GM23338 (cell line): ENCODE data around the gene PHACTR1. TPM values are rescaled to one million over a fixed set of nuclear protein-coding genes. Genes with fewer than 3 reads are reported as not detected.

Experiments used
- ATAC-seq: fragments of 200-7000 bp; cut with Tn5 transposase; 3 replicates; pipeline ENCODE4 v1.9.1; 2020
- DNase-seq: peaks from one replicate; pipeline ENCODE4 v3.0.0-alpha.2; 2015; ENCODE audit warnings: low spot score
- H2AFZ ChIP-seq: fragments of 200-600 bp; sonication (generic); 2 replicates; pipeline ENCODE4 v1.8.0; 2016; ENCODE audit warnings: antibody characterized with exemption, mild to moderate bottlenecking, moderate library complexity
- H3F3A ChIP-seq: fragments of 200-600 bp; sonication (generic); replicated peaks from 2 replicates; pipeline ENCODE4 v1.8.0; 2017; ENCODE audit warnings: antibody characterized with exemption, mixed run types, low read depth
- H3K27ac ChIP-seq: fragments of 200-600 bp; sonication (generic); 2 replicates; pipeline ENCODE4 v1.6.1; 2016; ENCODE audit warnings: low read depth
- H3K27me3 ChIP-seq: fragments of 200-600 bp; sonication (generic); 2 replicates; pipeline ENCODE4 v1.8.0; 2016; ENCODE audit warnings: mild to moderate bottlenecking, mixed run types, moderate library complexity; ENCODE audit not compliant: insufficient read depth
- H3K36me3 ChIP-seq: fragments of 200-600 bp; sonication (generic); 2 replicates; pipeline ENCODE4 v1.8.0; 2016; ENCODE audit warnings: mild to moderate bottlenecking; ENCODE audit not compliant: insufficient read depth
- H3K4me1 ChIP-seq: fragments of 200-600 bp; sonication (generic); 2 replicates; pipeline ENCODE4 v1.8.0; 2016; ENCODE audit warnings: mild to moderate bottlenecking, moderate library complexity; ENCODE audit not compliant: insufficient read depth
- H3K4me2 ChIP-seq: fragments of 200-600 bp; sonication (generic); 2 replicates; pipeline ENCODE4 v1.7.1; 2017; ENCODE audit warnings: mixed run types
- H3K4me3 ChIP-seq: fragments of 200-600 bp; sonication (generic); 2 replicates; pipeline ENCODE4 v1.6.1; 2016; ENCODE audit warnings: mixed run types
- H3K79me2 ChIP-seq: fragments of 200-600 bp; sonication (generic); replicated peaks from 2 replicates; pipeline ENCODE4 v1.8.0; 2017; ENCODE audit warnings: mild to moderate bottlenecking; ENCODE audit not compliant: insufficient read depth
- H3K9me2 ChIP-seq: fragments of 200-600 bp; sonication (generic); 2 replicates; pipeline ENCODE4 v1.8.0; 2017; ENCODE audit not compliant: insufficient read depth
- H4K20me1 ChIP-seq: fragments of 200-600 bp; sonication (generic); replicated peaks from 2 replicates; pipeline ENCODE4 v1.8.0; 2017; ENCODE audit warnings: mild to moderate bottlenecking; ENCODE audit not compliant: insufficient read depth
- H3K27ac Mint-ChIP-seq: 2 replicates; pipeline ENCODE4 v1.8.0; 2020; ENCODE audit warnings: inconsistent platforms, mild to moderate bottlenecking, moderate library complexity, mixed read lengths
- H3K27me3 Mint-ChIP-seq: 3 replicates; pipeline ENCODE4 v1.8.0; 2022; ENCODE audit warnings: low read depth, mild to moderate bottlenecking, moderate library complexity, mixed read lengths, inconsistent platforms; ENCODE audit not compliant: insufficient read depth, poor library complexity
- H3K36me3 Mint-ChIP-seq: 3 replicates; pipeline ENCODE4 v1.8.0; 2021; ENCODE audit warnings: low read depth, mild to moderate bottlenecking, inconsistent platforms, moderate library complexity, mixed read lengths
- H3K4me1 Mint-ChIP-seq: 3 replicates; pipeline ENCODE4 v1.8.0; 2020; ENCODE audit warnings: mild to moderate bottlenecking, inconsistent platforms, mixed read lengths
- H3K4me3 Mint-ChIP-seq: 3 replicates; pipeline ENCODE4 v1.8.0; 2021; ENCODE audit warnings: moderate library complexity, mild to moderate bottlenecking, inconsistent platforms, mixed read lengths
- H3K9me3 Mint-ChIP-seq: 3 replicates; pipeline ENCODE4 v1.8.0; 2020; ENCODE audit warnings: moderate library complexity, mild to moderate bottlenecking, inconsistent platforms, mixed read lengths
- CREB1 ChIP-seq: fragments of 250-450 bp; sonication (Bioruptor Pico); IDR thresholded peaks from 2 replicates; pipeline ENCODE4 v1.5.0; 2020; ENCODE audit warnings: low read depth, mild to moderate bottlenecking, moderate library complexity
- EZH2 ChIP-seq: fragments of 200-600 bp; sonication (generic); IDR thresholded peaks from one replicate; pipeline ENCODE4 v1.8.0; 2017; ENCODE audit warnings: antibody characterized with exemption, mild to moderate bottlenecking, low read depth; ENCODE audit not compliant: unreplicated experiment
- EZH2phosphoT487 ChIP-seq: fragments of 200-600 bp; sonication (generic); IDR thresholded peaks from one replicate; pipeline ENCODE4 v1.8.1; 2018; ENCODE audit warnings: antibody characterized with exemption; ENCODE audit not compliant: unreplicated experiment
- POLR2AphosphoS5 ChIP-seq: IDR thresholded peaks from 2 replicates; pipeline ENCODE4 v1.6.1; 2016; ENCODE audit warnings: antibody characterized with exemption, low read depth
- STAT1 ChIP-seq: IDR thresholded peaks from one replicate; pipeline ENCODE4 v1.6.1; 2016; ENCODE audit warnings: antibody characterized with exemption; ENCODE audit not compliant: unreplicated experiment
- ZNF114 ChIP-seq: fragments of 250-450 bp; sonication (Bioruptor Pico); IDR thresholded peaks from 2 replicates; pipeline ENCODE4 v1.5.0; 2020; ENCODE audit warnings: mild to moderate bottlenecking, moderate library complexity
- ZNF331 ChIP-seq: fragments of 250-450 bp; sonication (Bioruptor Pico); IDR thresholded peaks from 2 replicates; pipeline ENCODE4 v1.5.0; 2020; ENCODE audit warnings: low read depth, mild to moderate bottlenecking, moderate library complexity
- polyA plus RNA-seq: library from polyadenylated mRNA; unstranded; fragments of >200 nt; fragmentation: Nextera tagmentation; extraction: Ambion mirVana; gene quantifications from 2 replicates; pipeline ENCODE4 v1.2.1, GENCODE V29; 2016
- total RNA-seq: library from RNA; depleted of rRNA; stranded (reverse); fragments of >200 nt; shearing (Covaris generic); gene quantifications from 2 replicates; pipeline ENCODE4 v1.2.3, GENCODE V29; 2014
- TF ChIP-seq, protein P1 (sequence below), 2 experiments: fragments of 200-600 bp in 1 of 2; sonication (generic) in 1 of 2; conservative IDR thresholded peaks; 2 replicates each; pipeline versions ENCODE4 v1.5.1 to v1.6.1; 2016 to 2017; ENCODE audit warnings: antibody characterized with exemption in 2 of 2, low read depth in 2 of 2, mild to moderate bottlenecking in 2 of 2, moderate library complexity in 1 of 2
- TF ChIP-seq, protein P2 (sequence below): IDR thresholded peaks from one replicate; pipeline ENCODE4 v1.6.1; 2018; ENCODE audit warnings: antibody characterized with exemption; ENCODE audit not compliant: unreplicated experiment
- TF ChIP-seq, protein P3 (sequence below): IDR thresholded peaks from 2 replicates; pipeline ENCODE4 v1.6.1; 2016; ENCODE audit warnings: antibody characterized with exemption

Gene PHACTR1
- total and polyA plus RNA-seq, 2 experiments from 2014 or later = 5.9 to 19.3 TPM

DNA sequence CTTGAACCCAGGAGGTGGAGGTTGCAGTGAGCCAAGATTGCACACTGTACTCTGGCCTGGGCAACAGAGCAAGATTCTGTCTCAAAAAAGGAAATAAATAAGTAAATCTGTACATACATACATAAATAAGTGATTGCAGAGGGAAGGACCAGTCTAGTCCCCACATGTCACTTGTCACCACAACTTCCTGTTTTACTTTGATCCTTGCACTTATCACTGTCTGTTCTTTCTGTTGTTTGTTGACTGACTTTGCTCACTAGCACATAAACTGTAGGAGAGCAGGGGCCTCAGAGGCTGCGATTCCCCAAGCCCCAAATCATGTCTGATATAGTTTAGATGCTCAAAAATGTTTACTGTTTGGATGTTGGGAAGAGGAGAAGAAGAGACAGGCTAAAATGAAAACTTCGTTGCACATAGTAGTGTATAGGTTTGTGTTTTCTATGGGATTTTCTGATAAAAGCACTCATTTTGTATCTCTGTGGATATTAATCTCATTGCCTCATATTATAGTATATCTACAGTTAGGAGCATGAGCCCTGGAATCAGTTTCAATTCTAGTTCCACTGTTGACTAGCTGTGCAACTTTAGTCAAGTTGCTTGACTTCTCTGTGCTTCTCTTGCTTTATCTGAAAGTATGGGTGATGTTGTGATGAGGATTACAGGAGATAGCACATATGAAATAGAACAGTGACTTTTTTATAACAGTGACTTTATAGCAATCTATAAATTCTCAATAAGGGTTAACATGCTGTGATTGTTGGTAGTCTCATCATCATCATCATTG lies 446.8 kb downstream of the PHACTR1 start:
- H3K9me3 Mint-ChIP-seq = no peaks in the 10 kb centered on the region
- no peak for TF ChIP-seq EZH2
- no peak for TF ChIP-seq STAT1
- no peak for TF ChIP-seq EZH2phosphoT487
- Histone ChIP-seq H3K27me3 (no peaks in the 10 kb centered on the region), H3K9me2 (no peaks in the 10 kb centered on the region), H3K36me3 (no peaks in the 10 kb centered on the region), H3K4me2 (no peak overlapping the region), H3F3A (no peaks in the 10 kb centered on the region), H3K4me1 (no peaks in the 10 kb centered on the region), H4K20me1 (no peaks in the 10 kb centered on the region), H3K79me2 (no peaks in the 10 kb centered on the region), H3K4me3 (no peak overlapping the region), H3K27ac (no peak overlapping the region), H2AFZ (no peak overlapping the region)
- H3K4me3 Mint-ChIP-seq = no peak overlapping the region
- peaks cover 13% of the 10 kb centered on the region; the same call in 2 of the 3 replicates for H3K4me1 Mint-ChIP-seq
- no peak for DNase-seq
- H3K27me3 Mint-ChIP-seq = peaks cover 1% of the 10 kb centered on the region
- ATAC-seq = no peak
- H3K27ac Mint-ChIP-seq = no peak overlapping the region
- H3K36me3 Mint-ChIP-seq = no peaks in the 10 kb centered on the region

DNA sequence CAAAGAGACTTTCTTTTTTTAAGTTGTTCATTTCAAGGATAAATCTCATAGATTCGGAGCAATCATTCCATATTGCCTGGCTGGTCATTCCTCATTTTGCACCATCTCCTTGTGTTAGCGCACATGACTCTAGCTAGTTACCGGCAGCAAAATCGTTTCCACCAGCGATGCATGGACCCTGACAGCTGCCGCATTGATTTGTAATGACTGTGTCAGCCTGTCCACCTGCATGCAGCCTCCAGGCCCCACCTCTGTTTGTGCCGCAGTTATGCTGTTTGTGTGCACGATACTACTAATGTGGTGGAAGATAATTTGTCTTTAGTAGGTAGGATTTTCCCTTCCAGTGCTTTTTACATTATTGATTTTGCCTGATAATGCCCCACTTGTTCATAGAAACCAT lies 447.7 kb downstream of the PHACTR1 start:
- Histone ChIP-seq H3F3A (no peaks in the 10 kb centered on the region), H3K27me3 (no peaks in the 10 kb centered on the region), H4K20me1 (no peaks in the 10 kb centered on the region), H3K36me3 (no peaks in the 10 kb centered on the region), H3K79me2 (no peaks in the 10 kb centered on the region), H3K9me2 (no peaks in the 10 kb centered on the region), H3K4me1 (no peaks in the 10 kb centered on the region), H2AFZ (no peak overlapping the region), H3K27ac (no peak overlapping the region), H3K4me3 (no peak overlapping the region), H3K4me2 (no peak overlapping the region)
- H3K27ac Mint-ChIP-seq = no peak overlapping the region
- no peaks in the 10 kb centered on the region for H3K9me3 Mint-ChIP-seq
- H3K27me3 Mint-ChIP-seq = peaks cover 3% of the 10 kb centered on the region
- ATAC-seq = no peak
- no peak overlapping the region for H3K4me3 Mint-ChIP-seq
- no peaks in the 10 kb centered on the region for H3K36me3 Mint-ChIP-seq
- DNase-seq = no peak
- H3K4me1 Mint-ChIP-seq = peaks cover 13% of the 10 kb centered on the region; the same call in 2 of the 3 replicates
- TF ChIP-seq, protein P1, sequence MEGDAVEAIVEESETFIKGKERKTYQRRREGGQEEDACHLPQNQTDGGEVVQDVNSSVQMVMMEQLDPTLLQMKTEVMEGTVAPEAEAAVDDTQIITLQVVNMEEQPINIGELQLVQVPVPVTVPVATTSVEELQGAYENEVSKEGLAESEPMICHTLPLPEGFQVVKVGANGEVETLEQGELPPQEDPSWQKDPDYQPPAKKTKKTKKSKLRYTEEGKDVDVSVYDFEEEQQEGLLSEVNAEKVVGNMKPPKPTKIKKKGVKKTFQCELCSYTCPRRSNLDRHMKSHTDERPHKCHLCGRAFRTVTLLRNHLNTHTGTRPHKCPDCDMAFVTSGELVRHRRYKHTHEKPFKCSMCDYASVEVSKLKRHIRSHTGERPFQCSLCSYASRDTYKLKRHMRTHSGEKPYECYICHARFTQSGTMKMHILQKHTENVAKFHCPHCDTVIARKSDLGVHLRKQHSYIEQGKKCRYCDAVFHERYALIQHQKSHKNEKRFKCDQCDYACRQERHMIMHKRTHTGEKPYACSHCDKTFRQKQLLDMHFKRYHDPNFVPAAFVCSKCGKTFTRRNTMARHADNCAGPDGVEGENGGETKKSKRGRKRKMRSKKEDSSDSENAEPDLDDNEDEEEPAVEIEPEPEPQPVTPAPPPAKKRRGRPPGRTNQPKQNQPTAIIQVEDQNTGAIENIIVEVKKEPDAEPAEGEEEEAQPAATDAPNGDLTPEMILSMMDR (conservative IDR thresholded peaks at IDR 0.05; ENCODE audit: low read depth in 2 of 2) = no peak
- TF ChIP-seq ZNF114 (CRISPR knock-in tag) (no peak), EZH2 (no peak), CREB1 (CRISPR knock-in tag) (no peak), ZNF331 (CRISPR knock-in tag) (no peak), POLR2AphosphoS5 (no peak)
- TF ChIP-seq, protein P2, sequence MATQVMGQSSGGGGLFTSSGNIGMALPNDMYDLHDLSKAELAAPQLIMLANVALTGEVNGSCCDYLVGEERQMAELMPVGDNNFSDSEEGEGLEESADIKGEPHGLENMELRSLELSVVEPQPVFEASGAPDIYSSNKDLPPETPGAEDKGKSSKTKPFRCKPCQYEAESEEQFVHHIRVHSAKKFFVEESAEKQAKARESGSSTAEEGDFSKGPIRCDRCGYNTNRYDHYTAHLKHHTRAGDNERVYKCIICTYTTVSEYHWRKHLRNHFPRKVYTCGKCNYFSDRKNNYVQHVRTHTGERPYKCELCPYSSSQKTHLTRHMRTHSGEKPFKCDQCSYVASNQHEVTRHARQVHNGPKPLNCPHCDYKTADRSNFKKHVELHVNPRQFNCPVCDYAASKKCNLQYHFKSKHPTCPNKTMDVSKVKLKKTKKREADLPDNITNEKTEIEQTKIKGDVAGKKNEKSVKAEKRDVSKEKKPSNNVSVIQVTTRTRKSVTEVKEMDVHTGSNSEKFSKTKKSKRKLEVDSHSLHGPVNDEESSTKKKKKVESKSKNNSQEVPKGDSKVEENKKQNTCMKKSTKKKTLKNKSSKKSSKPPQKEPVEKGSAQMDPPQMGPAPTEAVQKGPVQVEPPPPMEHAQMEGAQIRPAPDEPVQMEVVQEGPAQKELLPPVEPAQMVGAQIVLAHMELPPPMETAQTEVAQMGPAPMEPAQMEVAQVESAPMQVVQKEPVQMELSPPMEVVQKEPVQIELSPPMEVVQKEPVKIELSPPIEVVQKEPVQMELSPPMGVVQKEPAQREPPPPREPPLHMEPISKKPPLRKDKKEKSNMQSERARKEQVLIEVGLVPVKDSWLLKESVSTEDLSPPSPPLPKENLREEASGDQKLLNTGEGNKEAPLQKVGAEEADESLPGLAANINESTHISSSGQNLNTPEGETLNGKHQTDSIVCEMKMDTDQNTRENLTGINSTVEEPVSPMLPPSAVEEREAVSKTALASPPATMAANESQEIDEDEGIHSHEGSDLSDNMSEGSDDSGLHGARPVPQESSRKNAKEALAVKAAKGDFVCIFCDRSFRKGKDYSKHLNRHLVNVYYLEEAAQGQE = no peak
- TF ChIP-seq, protein P3, sequence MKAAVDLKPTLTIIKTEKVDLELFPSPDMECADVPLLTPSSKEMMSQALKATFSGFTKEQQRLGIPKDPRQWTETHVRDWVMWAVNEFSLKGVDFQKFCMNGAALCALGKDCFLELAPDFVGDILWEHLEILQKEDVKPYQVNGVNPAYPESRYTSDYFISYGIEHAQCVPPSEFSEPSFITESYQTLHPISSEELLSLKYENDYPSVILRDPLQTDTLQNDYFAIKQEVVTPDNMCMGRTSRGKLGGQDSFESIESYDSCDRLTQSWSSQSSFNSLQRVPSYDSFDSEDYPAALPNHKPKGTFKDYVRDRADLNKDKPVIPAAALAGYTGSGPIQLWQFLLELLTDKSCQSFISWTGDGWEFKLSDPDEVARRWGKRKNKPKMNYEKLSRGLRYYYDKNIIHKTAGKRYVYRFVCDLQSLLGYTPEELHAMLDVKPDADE = no peak
